ENCODE measurements around the gene CASZ1.

CASZ1 gene

DNA sequence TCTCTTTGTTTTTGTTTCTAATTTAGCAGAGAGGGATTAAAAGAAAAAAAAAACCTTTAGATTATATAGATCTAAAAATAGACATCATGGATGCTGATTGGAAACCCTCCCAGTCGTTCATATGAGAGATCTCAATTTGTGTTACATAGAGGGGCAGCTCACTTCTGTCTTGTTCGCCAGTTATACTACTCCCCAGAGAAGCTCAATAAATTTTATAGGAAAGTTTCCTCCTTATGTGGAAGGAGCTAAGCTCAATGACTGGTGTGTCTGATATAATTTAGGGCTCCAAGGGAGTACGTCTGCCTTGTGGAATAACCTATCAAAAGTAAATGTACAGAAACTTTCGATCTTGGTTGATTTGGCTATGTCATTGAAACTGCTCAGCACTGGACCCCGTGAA is 204.1 kb downstream of the CASZ1 start:
- no peak for DNase-seq

DNA sequence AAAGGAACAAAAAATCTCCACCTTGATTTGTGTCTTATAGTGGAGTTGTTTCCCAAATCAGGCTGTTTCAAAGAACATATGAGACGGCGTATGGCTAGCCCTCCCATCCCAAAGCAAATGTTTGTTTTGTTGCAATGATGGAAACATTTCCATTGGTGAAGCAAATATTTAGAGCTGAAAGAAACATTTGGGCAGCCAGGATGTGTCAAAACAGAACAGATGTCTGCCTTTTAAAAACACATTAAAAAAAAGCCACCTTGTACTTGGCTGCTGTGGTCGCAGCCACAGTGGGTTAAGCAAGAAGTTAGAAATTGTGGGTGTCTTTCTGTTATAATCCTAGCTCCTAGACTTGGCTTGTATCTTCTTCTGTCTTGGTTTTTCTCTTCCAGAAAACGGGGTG is 205.4 kb downstream of the CASZ1 start:
- no peak for DNase-seq

DNA sequence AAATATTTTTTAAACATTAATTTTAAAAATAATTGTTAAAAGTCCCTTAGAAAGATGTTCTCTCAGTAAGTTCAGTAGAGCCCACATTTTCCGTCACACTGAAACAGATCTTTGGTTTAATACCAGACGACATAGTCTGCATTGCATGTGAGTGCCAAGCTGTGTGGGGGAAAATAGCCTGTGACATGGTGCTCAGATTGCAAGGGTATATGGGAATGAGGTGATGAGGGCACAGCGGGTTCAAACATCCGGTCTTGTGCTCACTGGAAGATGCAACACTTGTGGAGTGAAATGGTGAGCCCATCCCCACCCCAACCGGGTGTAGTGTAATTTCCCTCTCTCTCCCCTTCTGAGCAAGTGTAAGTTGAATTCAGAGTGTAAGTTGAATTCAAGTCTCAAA is 207.4 kb downstream of the CASZ1 start:
- no peak for DNase-seq

DNA sequence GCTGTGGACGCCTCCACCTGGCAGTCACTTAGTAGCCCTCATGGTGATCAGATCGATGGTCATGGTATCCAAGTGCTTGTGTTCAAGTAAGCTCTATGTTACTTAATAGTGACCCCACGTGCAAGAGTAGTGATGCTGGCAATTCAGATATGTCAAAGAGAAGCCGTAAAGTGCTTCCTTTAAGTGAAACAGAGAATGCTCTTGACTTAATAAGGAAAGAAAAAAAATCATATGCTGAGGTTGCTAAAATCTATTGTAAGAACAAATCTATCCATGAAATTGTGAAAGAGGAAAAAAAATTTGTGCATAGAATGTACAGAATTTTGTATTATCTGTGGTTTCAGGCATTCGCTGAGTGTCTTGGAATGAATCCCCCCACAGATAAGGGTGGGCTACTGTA is 207.8 kb downstream of the CASZ1 start:
- DNase-seq, result no peak

Data from GDM1 (cell line).